ENCODE results near the gene GPX3. TPM values are rescaled to one million over a fixed set of nuclear protein-coding genes. Genes with fewer than 3 reads are reported as not detected.

Gene GPX3
- total and polyA plus RNA-seq, 2 donors (not counting 3 experiments of a cell fraction or from before 2014, with no cell fraction given), result 5.1 to 17.1 TPM

DNA sequence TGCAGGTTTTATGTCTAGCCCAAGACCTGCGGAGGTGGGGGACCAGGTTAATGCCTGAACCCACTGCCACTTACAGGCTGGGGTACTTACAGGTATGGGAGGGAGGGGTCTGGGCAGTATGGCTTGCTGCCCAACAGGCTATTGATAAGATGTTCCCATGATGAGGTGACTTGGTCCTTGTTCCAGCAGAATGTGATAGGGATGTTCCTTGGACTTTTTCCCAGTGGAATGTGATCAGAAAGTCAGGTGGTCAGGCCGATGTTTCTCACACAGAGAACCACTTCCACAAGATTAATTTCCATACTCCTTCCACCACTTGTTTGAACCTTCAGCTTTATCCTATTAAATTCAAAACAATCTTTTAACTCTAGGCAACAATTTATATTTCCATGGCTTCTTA is 27.0 kb upstream of the GPX3 start:
- intact Hi-C loops (cut with micrococcal nuclease), result no loop called here
- dilution Hi-C loops (cut with MboI; ENCODE audit: extremely low pct_ligation_motif_present, low sequenced_read_pairs), result no loop called here
- no peak overlapping the region for H2AFZ ChIP-seq (ENCODE audit: low read depth, low read length)
- no peak overlapping the region for H3K9ac ChIP-seq (replicated peaks; ENCODE audit: extremely low read depth, insufficient read depth, low read length)
- H3K27ac ChIP-seq (ENCODE audit: insufficient read depth, low read depth, low read length), result no peak overlapping the region
- CTCF ChIA-PET, result no interaction called here
- no peak overlapping the region for H3K4me2 ChIP-seq (ENCODE audit: insufficient read depth, low read length)
- H3K4me3 ChIP-seq (replicated peaks in 1 of 3; ENCODE audit: insufficient read depth in 1 of 3, low read depth in 1 of 3, low read length in 3 of 3), result no peak overlapping the region
- no peaks in the 10 kb centered on the region for H3K9me3 ChIP-seq (replicated peaks; ENCODE audit: control insufficient read depth, insufficient read depth, low read length)
- BruUV-seq (replicated peaks), result no TSS peak
- FAIRE-seq (no peak), DNase-seq (ENCODE audit: low read depth, low spot score) (no peak)
- H3K9me1 ChIP-seq (replicated peaks; ENCODE audit: control insufficient read depth, extremely low read depth, insufficient read depth, low read length), result no peaks in the 10 kb centered on the region
- no peaks in the 10 kb centered on the region for H3K79me2 ChIP-seq (ENCODE audit: control insufficient read depth, insufficient read depth, low read length)
- H3K4me1 ChIP-seq (ENCODE audit: control insufficient read depth, extremely low read depth, insufficient read depth, low read length), result no peaks in the 10 kb centered on the region
- no peaks in the 10 kb centered on the region for H3K27me3 ChIP-seq (ENCODE audit: control insufficient read depth in 2 of 2, insufficient read depth in 2 of 2, low read length in 2 of 2)
- H3K36me3 ChIP-seq (ENCODE audit: control insufficient read depth in 2 of 2, extremely low read depth in 1 of 2, insufficient read depth in 2 of 2, low read length in 2 of 2), result no peaks in the 10 kb centered on the region
- no peaks in the 10 kb centered on the region for H4K20me1 ChIP-seq (replicated peaks; ENCODE audit: control insufficient read depth, extremely low read depth, insufficient read depth, low read length)
- POLR2A ChIA-PET, result no interaction called here
- TF ChIP-seq FOS (IDR thresholded peaks at IDR 0.05; ENCODE audit: borderline replicate concordance, insufficient read depth, low read length) (no peak), GATA2 (IDR thresholded peaks at IDR 0.05; ENCODE audit: insufficient read depth, insufficient read length, low read depth, low read length) (no peak), EZH2 (IDR thresholded peaks at IDR 0.05; ENCODE audit: borderline replicate concordance, low read depth, low read length, severe bottlenecking) (no peak), POLR2A (IDR thresholded peaks at IDR 0.05; ENCODE audit: low read depth, low read length) (no peak), POLR2AphosphoS5 (IDR thresholded peaks at IDR 0.05; ENCODE audit: insufficient read depth, low read depth, low read length) (no peak), JUN (IDR thresholded peaks at IDR 0.05; ENCODE audit: borderline replicate concordance, insufficient read depth, insufficient read length, low read depth) (no peak), MYC (IDR thresholded peaks at IDR 0.05; ENCODE audit: low read depth, low read length) (no peak)
- TF ChIP-seq, protein P1, sequence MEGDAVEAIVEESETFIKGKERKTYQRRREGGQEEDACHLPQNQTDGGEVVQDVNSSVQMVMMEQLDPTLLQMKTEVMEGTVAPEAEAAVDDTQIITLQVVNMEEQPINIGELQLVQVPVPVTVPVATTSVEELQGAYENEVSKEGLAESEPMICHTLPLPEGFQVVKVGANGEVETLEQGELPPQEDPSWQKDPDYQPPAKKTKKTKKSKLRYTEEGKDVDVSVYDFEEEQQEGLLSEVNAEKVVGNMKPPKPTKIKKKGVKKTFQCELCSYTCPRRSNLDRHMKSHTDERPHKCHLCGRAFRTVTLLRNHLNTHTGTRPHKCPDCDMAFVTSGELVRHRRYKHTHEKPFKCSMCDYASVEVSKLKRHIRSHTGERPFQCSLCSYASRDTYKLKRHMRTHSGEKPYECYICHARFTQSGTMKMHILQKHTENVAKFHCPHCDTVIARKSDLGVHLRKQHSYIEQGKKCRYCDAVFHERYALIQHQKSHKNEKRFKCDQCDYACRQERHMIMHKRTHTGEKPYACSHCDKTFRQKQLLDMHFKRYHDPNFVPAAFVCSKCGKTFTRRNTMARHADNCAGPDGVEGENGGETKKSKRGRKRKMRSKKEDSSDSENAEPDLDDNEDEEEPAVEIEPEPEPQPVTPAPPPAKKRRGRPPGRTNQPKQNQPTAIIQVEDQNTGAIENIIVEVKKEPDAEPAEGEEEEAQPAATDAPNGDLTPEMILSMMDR (IDR thresholded peaks at IDR 0.05; ENCODE audit: extremely low read depth in 1 of 2, insufficient read depth in 1 of 2, low read depth in 1 of 2, low read length in 2 of 2), result no peak
- TF ChIP-seq, protein P2, sequence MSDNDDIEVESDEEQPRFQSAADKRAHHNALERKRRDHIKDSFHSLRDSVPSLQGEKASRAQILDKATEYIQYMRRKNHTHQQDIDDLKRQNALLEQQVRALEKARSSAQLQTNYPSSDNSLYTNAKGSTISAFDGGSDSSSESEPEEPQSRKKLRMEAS (IDR thresholded peaks at IDR 0.05; ENCODE audit: insufficient read depth, insufficient read length), result no peak

Data from endothelial cell of umbilical vein (primary cell).